T47D (cell line): ENCODE measurements around the gene THOP1.
A peak's percentile ranks its signal among the peaks of the same experiment; 100 is the strongest.

Experiments used
- DNase-seq, 2 experiments: peaks; one replicate each; pipeline versions ENCODE4 v3.0.0 to v3.0.0-alpha.2; 2011 to 2012; ENCODE audit warnings: low read depth in 1 of 2, low spot score in 1 of 2
- JUND ChIP-seq: IDR thresholded peaks from 2 replicates; pipeline ENCODE4 v1.6.1; 2012; ENCODE audit warnings: low read depth
- in situ Hi-C: cut with HindIII; loops from 2 replicates; pipeline ENCODE4 v1.10.0; 2016; ENCODE audit warnings: low sequenced_read_pairs, low pct_unique_long_range_greater_than_20kb

Gene THOP1

DNA sequence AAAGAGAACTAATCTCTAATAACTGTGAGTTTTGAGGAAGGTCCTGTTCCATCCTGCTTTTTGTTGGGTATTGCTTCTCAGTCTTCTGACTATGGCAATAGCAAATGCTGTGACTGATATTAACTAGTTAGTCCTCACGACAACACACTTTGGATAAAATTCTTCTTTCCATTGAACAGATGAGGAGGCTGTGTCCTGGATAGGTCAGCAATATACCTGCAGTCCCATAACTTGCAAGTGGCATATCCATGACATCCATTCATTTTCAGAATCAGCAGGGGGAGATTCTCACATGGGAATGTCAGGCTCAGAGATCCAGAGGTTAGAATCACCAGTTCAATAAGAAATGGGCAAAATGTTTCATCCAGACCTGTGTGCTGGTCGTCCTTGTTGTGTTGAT lies 41.7 kb downstream of the THOP1 start:
- no peak for TF ChIP-seq JUND
- no peak for DNase-seq
- in situ Hi-C loops = no loop called here

DNA sequence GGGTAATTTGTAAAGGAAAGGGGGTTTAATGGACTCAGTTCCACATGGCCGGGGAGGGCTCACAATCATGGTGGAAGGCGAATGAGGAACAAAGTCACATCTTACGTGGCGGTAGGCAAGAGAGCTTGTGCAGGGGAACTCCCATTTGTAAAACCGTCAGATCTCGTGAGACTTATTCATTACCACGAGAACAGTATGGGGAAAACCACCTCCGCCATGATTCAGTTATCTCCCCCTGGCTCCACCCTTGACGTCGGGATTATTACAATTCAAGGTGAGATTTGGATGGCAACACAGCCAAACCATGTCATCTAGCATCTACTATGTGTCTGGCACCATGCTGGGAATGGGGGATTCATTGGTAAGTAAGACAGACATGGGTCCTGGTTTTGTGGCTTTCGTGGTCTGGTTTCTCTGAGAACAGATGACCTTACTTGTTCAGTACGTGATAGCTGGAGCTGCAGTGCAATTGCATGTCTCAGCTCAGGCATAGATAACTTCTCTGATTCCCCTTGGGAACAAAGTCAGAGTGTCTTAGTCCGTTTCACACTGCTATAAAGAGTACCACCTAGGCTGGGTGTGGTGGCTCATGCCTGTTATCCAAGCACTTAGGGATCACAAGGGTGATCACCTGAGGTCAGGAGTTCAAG lies 42.7 kb downstream of the THOP1 start:
- in situ Hi-C loops = no loop called here
- no peak for TF ChIP-seq JUND
- DNase-seq = no peak

DNA sequence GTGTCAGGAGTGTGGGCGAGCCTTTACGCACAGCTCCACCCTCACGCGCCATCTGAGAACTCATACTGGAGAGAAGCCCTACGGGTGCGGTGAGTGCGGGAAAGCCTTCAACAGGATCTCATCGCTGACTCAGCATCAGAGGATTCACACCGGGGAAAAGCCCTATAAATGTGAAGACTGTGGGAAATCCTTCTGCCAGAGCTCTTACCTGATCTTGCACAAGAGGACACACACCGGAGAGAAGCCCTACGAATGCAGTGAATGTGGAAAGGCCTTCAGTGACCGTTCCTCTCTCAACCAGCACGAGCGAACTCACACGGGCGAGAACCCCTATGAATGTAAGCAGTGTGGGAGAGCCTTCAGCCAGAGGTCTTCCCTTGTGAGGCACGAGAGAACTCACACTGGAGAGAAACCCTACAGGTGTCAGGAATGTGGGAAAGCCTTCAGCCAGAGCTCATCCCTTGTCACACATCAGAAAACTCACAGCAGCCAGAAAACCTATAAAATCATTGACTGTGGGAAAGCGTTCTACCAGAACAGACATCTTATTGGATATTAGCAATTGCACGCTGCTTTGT lies 49.1 kb downstream of the THOP1 start:
- DNase-seq = no peak
- in situ Hi-C loops = no loop called here
- no peak for TF ChIP-seq JUND

- no peak for DNase-seq
- in situ Hi-C loops = no loop called here
- TF ChIP-seq JUND = no peak
Measured at GRCh38 chr19:2837430-2837829, 52.1 kb downstream of the THOP1 start.

DNA sequence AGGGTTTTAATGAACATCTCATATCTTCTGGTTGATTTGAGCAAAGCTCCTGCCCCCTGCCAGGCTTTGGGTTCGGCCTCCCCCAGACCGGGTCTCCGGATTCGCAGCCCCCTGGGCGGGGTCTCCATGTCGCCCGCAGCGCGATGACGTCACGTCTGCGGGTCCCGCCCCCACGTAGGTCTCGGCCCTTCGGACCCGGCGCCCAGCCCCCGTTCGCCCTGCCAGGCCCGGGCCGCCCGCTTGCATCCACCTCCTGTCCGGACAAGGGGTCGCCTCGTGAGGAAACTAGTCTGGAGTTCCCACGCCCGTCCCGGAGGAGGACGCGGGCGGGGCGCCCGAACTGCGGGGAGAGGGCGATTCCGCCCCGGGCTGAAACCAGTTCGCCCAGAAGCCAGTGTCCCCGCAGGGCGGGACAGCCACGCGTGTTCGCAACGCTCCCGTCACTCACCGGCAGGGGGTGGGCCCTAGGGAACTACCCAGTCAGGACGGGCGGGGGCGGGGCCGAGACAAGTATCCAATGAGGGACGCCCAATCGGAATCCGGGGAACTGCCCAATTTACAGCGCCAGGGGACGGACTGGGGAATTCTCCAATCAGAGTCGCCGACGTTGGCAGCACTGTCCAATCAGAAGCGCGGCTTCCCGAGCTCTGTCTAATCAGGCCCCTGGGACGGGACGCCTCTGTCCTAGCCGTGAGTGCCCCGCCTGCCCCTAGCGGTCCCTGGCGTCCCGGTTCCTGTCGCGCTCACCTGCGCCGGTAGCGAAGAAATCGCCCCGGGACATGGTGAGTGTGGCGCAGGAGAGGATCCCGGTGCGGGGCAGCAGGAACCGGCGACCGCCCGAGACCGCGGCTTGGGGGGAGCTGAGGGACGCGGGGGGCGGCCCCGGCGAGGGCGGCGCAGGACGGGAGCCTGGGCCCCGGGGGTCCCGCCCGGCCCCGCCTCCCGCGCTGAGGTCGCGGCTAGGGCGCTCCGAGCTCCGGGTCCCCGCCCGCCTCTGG lies 55.8 kb downstream of the THOP1 start, which contains the start of gene ZNF555:
TSS of gene ZNF555 (plus strand) at position 682 of the 998 bp plus-strand sequence. CDS start at position 780, 98 bp downstream.
- no peak for TF ChIP-seq JUND
- in situ Hi-C loops = no loop called here
- DNase-seq = peak; percentile 97 to 99

- no peak for DNase-seq
- in situ Hi-C loops = no loop called here
- TF ChIP-seq JUND = no peak
Measured at GRCh38 chr19:2841855-2842574, 56.7 kb downstream of the THOP1 start.

- no peak for TF ChIP-seq JUND
- in situ Hi-C loops = no loop called here
Measured at GRCh38 chr19:2845107-2845506, 59.8 kb downstream of the THOP1 start.

DNA sequence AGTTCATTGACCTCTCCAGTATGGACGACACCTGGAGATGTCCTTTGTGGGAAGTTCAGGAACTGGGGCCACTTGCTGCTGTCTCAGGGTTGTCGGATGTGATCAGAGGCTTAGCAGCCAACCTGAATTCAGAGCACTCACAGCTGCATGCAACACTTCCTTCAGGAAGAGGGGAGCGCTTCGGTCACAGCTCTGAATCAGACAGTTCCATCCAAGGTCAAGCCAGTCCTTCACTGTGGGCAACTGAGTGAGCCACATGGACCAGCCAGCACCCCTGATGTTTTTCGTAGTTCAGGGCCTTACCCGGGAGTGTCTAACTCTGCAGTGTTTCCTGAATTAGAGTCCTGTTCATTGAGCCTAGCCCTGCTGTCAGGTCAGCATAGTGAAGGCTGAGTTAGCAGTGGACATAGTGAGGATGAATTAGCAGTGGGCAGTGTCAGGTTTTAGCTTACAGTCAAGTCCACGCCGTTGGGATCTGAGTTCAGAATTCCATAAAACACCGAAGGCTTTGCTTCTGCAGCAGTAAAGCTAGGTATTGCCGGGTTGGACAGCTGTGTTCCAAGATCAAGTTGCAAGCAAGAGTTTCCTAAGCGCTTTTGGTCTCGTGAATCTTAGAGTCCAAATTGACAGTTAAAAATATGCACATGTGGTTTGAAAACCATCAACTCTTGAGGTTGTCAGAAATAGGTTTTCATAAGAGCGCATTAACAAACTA lies 61.0 kb downstream of the THOP1 start:
- TF ChIP-seq JUND = no peak
- in situ Hi-C loops = no loop called here
- no peak for DNase-seq

More at GRCh38 chr19:2845107-2845506, 59.8 kb downstream of the THOP1 start:
- DNase-seq = no peak

DNA sequence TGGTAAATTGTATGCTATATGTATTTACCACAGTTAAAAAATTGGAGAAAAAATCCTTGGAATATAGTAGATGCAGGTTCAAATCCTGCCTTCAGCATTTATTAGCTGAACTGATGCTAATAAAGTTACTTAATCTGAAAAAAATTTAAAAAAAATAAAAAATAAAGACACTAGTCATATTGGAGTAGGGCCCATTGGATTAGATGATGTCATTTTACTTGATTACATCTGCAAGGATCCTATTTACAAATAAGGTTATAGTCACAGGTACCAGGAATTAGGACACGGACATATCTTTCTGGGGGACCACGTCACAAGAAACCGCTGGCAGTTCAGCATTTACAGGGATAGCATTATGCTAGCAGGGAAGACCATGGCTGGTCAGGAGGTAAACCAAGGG lies 62.2 kb downstream of the THOP1 start:
- in situ Hi-C loops = no loop called here
- no peak for TF ChIP-seq JUND
- no peak for DNase-seq

DNA sequence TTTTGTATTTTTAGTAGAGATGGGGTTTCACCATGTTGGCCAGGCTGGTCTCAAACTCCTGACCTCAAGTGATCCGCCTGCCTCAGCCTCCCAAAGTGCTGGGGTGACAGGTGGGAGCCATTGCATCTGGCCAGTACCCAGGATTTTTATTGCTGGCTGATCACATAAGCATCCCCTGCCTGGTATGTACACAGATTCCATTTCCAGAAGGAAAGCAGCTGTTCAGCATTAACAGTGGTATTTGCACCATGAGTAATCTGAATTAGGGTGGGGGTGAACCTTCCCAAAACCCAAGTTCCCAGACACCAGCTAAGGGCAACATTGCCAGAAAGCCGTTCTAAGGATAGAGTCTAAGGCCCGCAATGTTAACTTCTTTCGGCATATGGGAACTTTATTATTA lies 63.3 kb downstream of the THOP1 start:
- in situ Hi-C loops = no loop called here
- TF ChIP-seq JUND = no peak
- DNase-seq = no peak

GRCh38 chr19:2850256-2850925 lies 65.1 kb downstream of the THOP1 start:
- no peak for DNase-seq
- in situ Hi-C loops = no loop called here
- no peak for TF ChIP-seq JUND

DNA sequence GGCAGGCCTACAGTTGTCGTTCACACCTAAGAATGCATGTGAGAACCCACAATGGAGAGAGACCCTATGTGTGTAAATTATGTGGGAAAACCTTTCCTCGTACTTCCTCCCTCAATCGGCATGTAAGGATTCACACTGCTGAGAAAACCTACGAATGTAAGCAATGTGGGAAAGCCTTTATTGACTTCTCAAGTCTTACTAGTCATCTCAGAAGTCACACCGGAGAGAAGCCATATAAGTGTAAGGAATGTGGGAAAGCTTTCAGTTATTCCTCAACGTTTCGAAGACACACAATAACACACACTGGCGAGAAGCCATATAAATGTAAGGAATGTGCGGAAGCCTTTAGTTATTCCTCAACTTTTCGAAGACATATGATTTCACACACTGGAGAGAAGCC lies 67.3 kb downstream of the THOP1 start:
- no peak for DNase-seq
- no peak for TF ChIP-seq JUND
- in situ Hi-C loops = no loop called here
